HCT116 (cell line): ENCODE measurements around the gene S100P.

Experiments used
- CTCF ChIP-seq, 3 experiments: fragments of 200-600 bp in 1 of 3; sonication (generic) in 1 of 3; IDR thresholded peaks in 2 of 3; conservative IDR thresholded peaks in 1 of 3; 2 replicates each; pipeline ENCODE4 v1.5.1; 2012 to 2017; ENCODE audit warnings: low read depth in 2 of 3, low read length in 2 of 3, antibody characterized with exemption in 1 of 3, borderline replicate concordance in 1 of 3, control low read depth in 1 of 3, mild to moderate bottlenecking in 1 of 3, mixed read lengths in 1 of 3, mixed run types in 1 of 3, moderate library complexity in 1 of 3; ENCODE audit not compliant: insufficient read depth in 1 of 3
- POLR2A ChIP-seq: IDR thresholded peaks from 2 replicates; pipeline ENCODE4 v1.7.0; 2011; ENCODE audit warnings: borderline replicate concordance; ENCODE audit not compliant: insufficient read depth, insufficient read length; ENCODE audit errors: extremely low read depth
- TF ChIP-seq, protein P1 (sequence below): IDR thresholded peaks from 2 replicates; pipeline ENCODE4 v1.6.1; 2012

GRCh38 chr4:6676722-6677558 is 16.7 kb upstream of the S100P start:
- TF ChIP-seq POLR2A = no peak
- TF ChIP-seq, protein P1, sequence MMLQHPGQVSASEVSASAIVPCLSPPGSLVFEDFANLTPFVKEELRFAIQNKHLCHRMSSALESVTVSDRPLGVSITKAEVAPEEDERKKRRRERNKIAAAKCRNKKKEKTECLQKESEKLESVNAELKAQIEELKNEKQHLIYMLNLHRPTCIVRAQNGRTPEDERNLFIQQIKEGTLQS = no peak
- TF ChIP-seq CTCF (IDR thresholded peaks at IDR 0.05 in 2 of 3, conservative IDR thresholded peaks at IDR 0.05 in 1 of 3; ENCODE audit: borderline replicate concordance in 1 of 3, insufficient read depth in 1 of 3, low read depth in 2 of 3, low read length in 2 of 3) = no peak
